Measurements from ENCODE around the gene TXN2.

- no peak for TF ChIP-seq CTCF (conservative IDR thresholded peaks at IDR 0.05)
- TF ChIP-seq EZH2 (IDR thresholded peaks at IDR 0.05; ENCODE audit: low read depth), result no peak
These were observed 50.6 kb downstream of the TXN2 start for GRCh38 chr22:36430863-36431262.
